K562 (cell line): Measurements from ENCODE around the gene RND1. TPM values are rescaled to one million over a fixed set of nuclear protein-coding genes. Genes with fewer than 3 reads are reported as not detected.

Experiments
- ATAC-seq: fragments of 200-7000 bp; cut with Tn5 transposase; 3 replicates; pipeline ENCODE4 v1.9.1; 2020; ENCODE audit warnings: moderate library complexity
- BruUV-seq: library from RNA; stranded (reverse); fragments of 400-500 nt; replicated peaks from 2 replicates; lab custom pipeline; 2021; lab: Mats Ljungman, UMichigan
- CTCF ChIA-PET: fragments of 300-600 bp; formaldehyde crosslinking; extraction: SDS; loops from one replicate; lab custom pipeline; 2021; ENCODE audit warnings: low intra/inter-chr PET ratio; lab: Yijun Ruan, JAX
- POLR2A ChIA-PET: fragments of 300-600, 350-650 bp; sonication (Branson Sonifier 250); formaldehyde crosslinking; extraction: SDS; loops from one replicate; lab custom pipeline; 2021; ENCODE audit warnings: antibody characterized with exemption, inconsistent platforms; lab: Yijun Ruan, JAX
- DNase-seq, 4 experiments: peaks; one replicate each; pipeline versions ENCODE4 v3.0.0 to v3.0.0-alpha.2; 2011 to 2018; ENCODE audit warnings: low spot score in 3 of 4, mixed read lengths in 3 of 4; ENCODE audit errors: extremely low read depth in 1 of 4
- FAIRE-seq: peaks from 2 replicates; lab custom pipeline; 2011; peaks lifted over from hg19 to GRCh38; lab: Jason Lieb, UNC
- H2AFZ ChIP-seq: 2 replicates; pipeline ENCODE4 v1.6.0; 2011; ENCODE audit warnings: low read depth, low read length, control low read depth, inconsistent platforms
- H3K27ac ChIP-seq: fragments of 200-600 bp; 3 replicates; pipeline ENCODE4 v1.8.0; 2011; ENCODE audit warnings: low read depth, mild to moderate bottlenecking, control low read depth, inconsistent platforms, low read length, moderate library complexity, mixed read lengths; ENCODE audit errors: extremely low read depth
- H3K27me3 ChIP-seq, 2 experiments: fragments of 300-600 bp in 1 of 2; 2 replicates in 1 of 2; 3 replicates in 1 of 2; pipeline versions ENCODE4 v1.6.0 to v1.8.0; 2011; ENCODE audit warnings: inconsistent platforms in 2 of 2, low read length in 2 of 2, mild to moderate bottlenecking in 1 of 2, mixed read lengths in 1 of 2, moderate library complexity in 1 of 2; ENCODE audit not compliant: control insufficient read depth in 2 of 2, insufficient read depth in 2 of 2
- H3K36me3 ChIP-seq: fragments of 300-600 bp; 3 replicates; pipeline ENCODE4 v1.8.0; 2011; ENCODE audit warnings: mild to moderate bottlenecking, low read length, inconsistent platforms; ENCODE audit not compliant: control insufficient read depth, insufficient read depth
- H3K4me1 ChIP-seq, 2 experiments: fragments of 200-600 bp in 1 of 2; replicated peaks in 1 of 2; 2 replicates in 1 of 2; 3 replicates in 1 of 2; pipeline versions ENCODE4 v1.5.1 to v1.8.0; 2011; ENCODE audit warnings: inconsistent platforms in 2 of 2, low read length in 2 of 2, mild to moderate bottlenecking in 1 of 2, mixed read lengths in 1 of 2, moderate library complexity in 1 of 2; ENCODE audit not compliant: control insufficient read depth in 2 of 2, insufficient read depth in 2 of 2
- H3K4me2 ChIP-seq: 2 replicates; pipeline ENCODE4 v1.6.1; 2011; ENCODE audit warnings: low read length, control low read depth, inconsistent platforms, mixed read lengths; ENCODE audit not compliant: insufficient read depth
- H3K4me3 ChIP-seq: fragments of 200-600 bp; sonication (generic), shearing (Covaris generic); 2 replicates; pipeline ENCODE4 v1.5.1; 2016; ENCODE audit warnings: control low read depth, inconsistent platforms
- H3K79me2 ChIP-seq: fragments of 200-600 bp; 3 replicates; pipeline ENCODE4 v1.8.0; 2011; ENCODE audit warnings: low read length, inconsistent platforms; ENCODE audit not compliant: control insufficient read depth, insufficient read depth
- H3K9ac ChIP-seq, 2 experiments: 2 replicates each; pipeline versions ENCODE4 v1.6.0 to v1.6.1; 2011; ENCODE audit warnings: low read depth in 2 of 2, low read length in 2 of 2, control low read depth in 1 of 2, inconsistent platforms in 1 of 2, mild to moderate bottlenecking in 1 of 2, mixed read lengths in 1 of 2; ENCODE audit not compliant: insufficient read depth in 1 of 2
- H3K9me1 ChIP-seq: one replicate; pipeline ENCODE4 v1.6.0; 2011; ENCODE audit warnings: inconsistent platforms, mild to moderate bottlenecking, low read length, moderate library complexity; ENCODE audit not compliant: control insufficient read depth, insufficient read depth
- H3K9me3 ChIP-seq: replicated peaks from 2 replicates; pipeline ENCODE4 v1.5.1; 2011; ENCODE audit warnings: low read depth, low read length, inconsistent platforms; ENCODE audit not compliant: control insufficient read depth, insufficient read depth
- H4K20me1 ChIP-seq: replicated peaks from 2 replicates; pipeline ENCODE4 v1.6.1; 2011; ENCODE audit warnings: low read length, inconsistent platforms, mixed read lengths; ENCODE audit not compliant: control insufficient read depth, insufficient read depth
- CHD2 ChIP-seq: IDR thresholded peaks from 2 replicates; pipeline ENCODE4 v1.6.1; 2011; ENCODE audit warnings: low read depth, low read length
- GABPA ChIP-seq: fragments of 200-800 bp; sonication (Bioruptor generic); conservative IDR thresholded peaks from 2 replicates; pipeline ENCODE4 v1.6.1; 2016; ENCODE audit warnings: low read depth, missing genetic modification characterization, missing compliant biosample characterization
- NCOR1 ChIP-seq: fragments of 450-650 bp; IDR thresholded peaks from 2 replicates; pipeline ENCODE4 v1.6.1; 2016; ENCODE audit warnings: mild to moderate bottlenecking, moderate library complexity
- RBM15 ChIP-seq: fragments of 200-400 bp; formaldehyde crosslinking; IDR thresholded peaks from 2 replicates; pipeline ENCODE4 v1.6.1; 2018; ENCODE audit warnings: mild to moderate bottlenecking, low read length, moderate library complexity; ENCODE audit not compliant: insufficient read depth
- SRF ChIP-seq, 2 experiments: fragments of 250-450, 450-650 bp in 1 of 2; sonication (Bioruptor Pico) in 1 of 2; sonication (generic) in 1 of 2; formaldehyde crosslinking; IDR thresholded peaks; 2 replicates each; pipeline versions ENCODE4 v1.5.0 to v1.5.1; 2020 to 2022; ENCODE audit warnings: mild to moderate bottlenecking in 1 of 2, missing genetic modification reagents in 1 of 2
- SRSF3 ChIP-seq: fragments of 200-400 bp; formaldehyde crosslinking; IDR thresholded peaks from 2 replicates; pipeline ENCODE4 v1.6.1; 2016; ENCODE audit warnings: mild to moderate bottlenecking, low read length, moderate library complexity; ENCODE audit not compliant: insufficient read depth
- WGBS: fragments of 100-300 bp; shearing (Covaris generic); methylation state at CpG from one replicate; pipeline ENCODE4 v1.1.6; 2016; ENCODE audit warnings: low coverage, mixed read lengths; ENCODE audit not compliant: insufficient coverage; ENCODE audit errors: missing lambda C conversion rate; 5-methylcytosine and 5-hydroxymethylcytosine counted together
- in situ Hi-C: fragments of 300-500 bp; cut with MboI; formaldehyde crosslinking; loops from 4 replicates; pipeline ENCODE4 v1.15.0; 2018; ENCODE audit warnings: inconsistent platforms, mixed read lengths
- intact Hi-C: fragments of 100-400 bp; cut with micrococcal nuclease; formaldehyde crosslinking; loops from 2 replicates; pipeline ENCODE4 v1.14.2; 2022
- polyA plus RNA-seq, 8 experiments: library from polyadenylated mRNA; depleted of rRNA in 4 of 8; stranded (reverse) in 5 of 8; unstranded in 3 of 8; fragments of >200 nt; fragmentation: Nextera tagmentation in 2 of 8; fragmentation: Illumina TruSeq in 1 of 8; extraction: Ambion mirVana in 2 of 8; extraction: Trizol in 1 of 8; gene quantifications; 2 replicates each; pipeline versions ENCODE4 v1.2.1 to v1.2.3, GENCODE V29; 2011 to 2014; ENCODE audit warnings: inconsistent platforms in 1 of 8, missing spikeins in 1 of 8
- total RNA-seq, 7 experiments: library from RNA; depleted of rRNA in 6 of 7; stranded (reverse); fragments of >200 nt in 6 of 7; fragmentation: Illumina TruSeq in 2 of 7; extraction: Trizol in 2 of 7; gene quantifications; 2 replicates each; pipeline versions ENCODE4 v1.2.1 to v1.2.3, GENCODE V29; 2011 to 2021; ENCODE audit warnings: low replicate concordance in 1 of 7

RND1 gene
- total and polyA plus RNA-seq, 9 of the 15 experiments (the other 6 are each of a cell fraction or from before 2014, with no cell fraction given): 0.18 to 0.78 (median 0.58) TPM; not detected in 2

- Histone ChIP-seq H2AFZ (no peak overlapping the region), H4K20me1 (peaks cover 18% of the 10 kb centered on the region), H3K27me3 (peaks cover 18 to 33% of the 10 kb centered on the region in 2 experiments; a peak in 4 of 5 replicates)
- intact Hi-C loops: no loop called here
- CTCF ChIA-PET: no interaction called here
- no peak for TF ChIP-seq SRSF3
- TF ChIP-seq GABPA (tag): no peak
- TF ChIP-seq NCOR1: no peak
- TF ChIP-seq SRF (CRISPR knock-in tag; IDR thresholded peaks at IDR 0.05): no peak
- no peak for TF ChIP-seq CHD2
- TF ChIP-seq RBM15: no peak
- TF ChIP-seq, all 486 proteins: peak for 0
- Histone ChIP-seq H3K9ac (no peak overlapping the region), H3K4me1 (peaks cover 0 to 12% of the 10 kb centered on the region in 2 experiments; a peak in 2 of 5 replicates), H3K4me2 (no peak overlapping the region), H3K27ac (no peak overlapping the region), H3K79me2 (no peaks in the 10 kb centered on the region), H3K9me1 (peaks cover 5% of the 10 kb centered on the region), H3K4me3 (no peak overlapping the region), H3K9me3 (no peaks in the 10 kb centered on the region), H3K36me3 (peaks cover 17% of the 10 kb centered on the region; the same call in 1 of the 3 replicates)
- FAIRE-seq (no peak), DNase-seq (no peak), ATAC-seq (no peak)
- BruUV-seq: no TSS peak
- WGBS: 19% methylated on average over 4 of the region's 4 CpGs
- POLR2A ChIA-PET: interaction anchor here (0.6 to 0.7 kb wide), 2 partner anchors 27 to 65 kb away, joined by 3 to 4 read pairs; partner anchors contain the start of gene DDX23
- in situ Hi-C loops: no loop called here
These were observed 40.8 kb downstream of the RND1 start for GRCh38 chr12:48824905-48825304.
